Endodermal cell (in vitro differentiated cells): Measurements from ENCODE around the gene FAM50A. TPM values are rescaled to one million over a fixed set of nuclear protein-coding genes. Genes with fewer than 3 reads are reported as not detected.

ENCODE experiments used
- DNase-seq: peaks from one replicate; pipeline ENCODE4 v3.0.0-alpha.2; 2017
- H3K27ac ChIP-seq: 2 replicates; pipeline ENCODE4 v1.5.1; 2013; ENCODE audit warnings: mild to moderate bottlenecking, low read depth, low read length, moderate library complexity
- H3K27me3 ChIP-seq: 2 replicates; pipeline ENCODE4 v1.6.1; 2013; ENCODE audit warnings: mild to moderate bottlenecking, low read length, moderate library complexity; ENCODE audit not compliant: insufficient read depth, control insufficient read depth, poor library complexity, severe bottlenecking
- H3K36me3 ChIP-seq: 2 replicates; pipeline ENCODE4 v1.7.0; 2013; ENCODE audit warnings: mild to moderate bottlenecking, low read length, moderate library complexity; ENCODE audit not compliant: control insufficient read depth, insufficient read depth
- H3K4me1 ChIP-seq: one replicate; pipeline ENCODE4 v1.7.0; 2013; ENCODE audit warnings: low read length; ENCODE audit not compliant: control insufficient read depth, insufficient read depth
- H3K4me3 ChIP-seq: 2 replicates; pipeline ENCODE4 v1.5.1; 2013; ENCODE audit warnings: mild to moderate bottlenecking, low read length, moderate library complexity
- H3K9ac ChIP-seq: 2 replicates; pipeline ENCODE4 v1.6.1; 2013; ENCODE audit warnings: mild to moderate bottlenecking, low read length, moderate library complexity; ENCODE audit not compliant: poor library complexity, severe bottlenecking; ENCODE audit errors: extremely low read depth
- H3K9me3 ChIP-seq: 2 replicates; pipeline ENCODE4 v1.6.1; 2013; ENCODE audit warnings: mild to moderate bottlenecking, low read length, moderate library complexity; ENCODE audit not compliant: control insufficient read depth
- H3K27ac Mint-ChIP-seq: 2 replicates; pipeline ENCODE4 v1.8.0; 2020; ENCODE audit warnings: mixed read lengths
- H3K27me3 Mint-ChIP-seq: 2 replicates; pipeline ENCODE4 v1.8.0; 2021; ENCODE audit warnings: mild to moderate bottlenecking, mixed read lengths; ENCODE audit not compliant: insufficient read depth
- H3K36me3 Mint-ChIP-seq: 2 replicates; pipeline ENCODE4 v1.8.0; 2020; ENCODE audit warnings: low read depth, mixed read lengths
- H3K4me1 Mint-ChIP-seq: 2 replicates; pipeline ENCODE4 v1.8.0; 2020; ENCODE audit warnings: mixed read lengths
- H3K4me3 Mint-ChIP-seq: 2 replicates; pipeline ENCODE4 v1.8.0; 2020; ENCODE audit warnings: mild to moderate bottlenecking, moderate library complexity, mixed read lengths
- H3K9me3 Mint-ChIP-seq: 2 replicates; pipeline ENCODE4 v1.8.0; 2020; ENCODE audit warnings: mild to moderate bottlenecking, mixed read lengths
- WGBS, 2 experiments: methylation state at CpG; one replicate each; pipeline versions ENCODE4 v1.1.5 to v1.1.7; 2013; ENCODE audit warnings: missing lambda C conversion rate in 2 of 2, mixed read lengths in 1 of 2; ENCODE audit not compliant: insufficient coverage in 1 of 2, insufficient read length in 1 of 2; 5-methylcytosine and 5-hydroxymethylcytosine counted together
- total RNA-seq, 2 donors: library from RNA; stranded (reverse); fragmentation: NEBNext Ultra II Directional in 1 of 2; extraction: Animal tissue kit (Norgen Biotek cat#: 25700) in 1 of 2; gene quantifications; 2 replicates in 1 of 2; 3 replicates in 1 of 2; pipeline ENCODE4 v1.2.1, GENCODE V29; 2021
- TF ChIP-seq, protein P1 (sequence below): fragments of 200-600 bp; sonication (generic); conservative IDR thresholded peaks from 2 replicates; pipeline ENCODE4 v1.5.0; 2021; ENCODE audit warnings: antibody characterized with exemption, mild to moderate bottlenecking

FAM50A gene
- total RNA-seq, 2 donors from 2014 or later: 91.0 to 102 TPM

DNA sequence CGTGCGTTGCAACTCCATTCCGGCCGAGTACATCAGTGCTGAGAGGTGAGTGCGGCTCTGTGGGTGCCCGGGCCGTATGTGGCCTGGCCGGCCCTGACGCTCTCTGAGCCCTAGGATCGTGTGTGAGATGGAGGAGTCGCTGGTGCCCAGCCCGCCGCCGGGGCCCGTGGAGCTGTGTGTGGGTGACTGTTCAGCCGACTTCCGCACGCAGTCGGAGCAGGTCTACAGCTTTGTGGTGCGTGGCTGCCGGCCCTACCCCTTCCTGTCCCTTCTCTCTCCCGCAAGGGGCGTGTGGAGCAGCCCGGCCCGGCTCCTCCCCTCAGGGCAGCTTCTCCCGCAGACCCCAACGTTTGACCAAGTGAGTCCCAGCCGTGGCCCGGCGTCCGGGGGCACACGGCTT, 22.1 kb downstream of the FAM50A start:
- Mint-ChIP-seq H3K27ac (no peak overlapping the region), H3K4me1 (no peaks in the 10 kb centered on the region), H3K27me3 (no peaks in the 10 kb centered on the region), H3K4me3 (no peak overlapping the region), H3K9me3 (peaks cover 60% of the 10 kb centered on the region), H3K36me3 (peaks cover 10% of the 10 kb centered on the region)
- 95% methylated on average over 32 of the region's 32 CpGs; no CpG with 5 or more reads in 1 of the 2 experiments for WGBS, 2 experiments
- H3K27me3 ChIP-seq: no peaks in the 10 kb centered on the region
- no peak overlapping the region for H3K9ac ChIP-seq
- no peak overlapping the region for H3K4me3 ChIP-seq
- no peak overlapping the region for H3K27ac ChIP-seq
- no peaks in the 10 kb centered on the region for H3K9me3 ChIP-seq
- H3K36me3 ChIP-seq: no peaks in the 10 kb centered on the region
- DNase-seq: no peak
- H3K4me1 ChIP-seq: no peaks in the 10 kb centered on the region
- TF ChIP-seq, protein P1, sequence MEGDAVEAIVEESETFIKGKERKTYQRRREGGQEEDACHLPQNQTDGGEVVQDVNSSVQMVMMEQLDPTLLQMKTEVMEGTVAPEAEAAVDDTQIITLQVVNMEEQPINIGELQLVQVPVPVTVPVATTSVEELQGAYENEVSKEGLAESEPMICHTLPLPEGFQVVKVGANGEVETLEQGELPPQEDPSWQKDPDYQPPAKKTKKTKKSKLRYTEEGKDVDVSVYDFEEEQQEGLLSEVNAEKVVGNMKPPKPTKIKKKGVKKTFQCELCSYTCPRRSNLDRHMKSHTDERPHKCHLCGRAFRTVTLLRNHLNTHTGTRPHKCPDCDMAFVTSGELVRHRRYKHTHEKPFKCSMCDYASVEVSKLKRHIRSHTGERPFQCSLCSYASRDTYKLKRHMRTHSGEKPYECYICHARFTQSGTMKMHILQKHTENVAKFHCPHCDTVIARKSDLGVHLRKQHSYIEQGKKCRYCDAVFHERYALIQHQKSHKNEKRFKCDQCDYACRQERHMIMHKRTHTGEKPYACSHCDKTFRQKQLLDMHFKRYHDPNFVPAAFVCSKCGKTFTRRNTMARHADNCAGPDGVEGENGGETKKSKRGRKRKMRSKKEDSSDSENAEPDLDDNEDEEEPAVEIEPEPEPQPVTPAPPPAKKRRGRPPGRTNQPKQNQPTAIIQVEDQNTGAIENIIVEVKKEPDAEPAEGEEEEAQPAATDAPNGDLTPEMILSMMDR: no peak

DNA sequence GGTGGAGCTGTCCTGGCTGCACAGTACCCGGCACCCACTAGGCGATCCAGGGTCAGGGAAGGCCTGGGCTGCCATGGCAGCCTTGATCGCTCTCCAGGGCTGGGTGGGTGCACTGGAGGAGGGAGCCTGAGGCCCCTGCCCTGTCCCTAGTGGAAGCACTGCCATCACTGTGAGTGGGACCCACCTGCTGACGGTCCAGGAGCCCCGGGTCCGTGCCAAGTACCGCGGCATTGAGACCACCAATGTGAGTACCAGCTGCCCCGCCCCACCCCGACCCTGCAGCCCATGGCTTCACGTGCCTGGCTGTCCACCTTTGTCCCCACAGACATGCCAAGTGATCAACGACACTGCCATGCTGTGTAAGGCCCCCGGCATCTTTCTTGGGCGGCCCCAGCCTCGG, 23.0 kb downstream of the FAM50A start:
- H3K4me3 ChIP-seq: no peak overlapping the region
- H3K4me1 Mint-ChIP-seq: no peaks in the 10 kb centered on the region
- no peak overlapping the region for H3K27ac Mint-ChIP-seq
- no peaks in the 10 kb centered on the region for H3K9me3 ChIP-seq
- no peak overlapping the region for H3K4me3 Mint-ChIP-seq
- TF ChIP-seq, protein P1: no peak
- H3K27me3 ChIP-seq: no peaks in the 10 kb centered on the region
- 95 to 97% methylated on average over 5 to 15 of the region's 15 CpGs for WGBS, 2 experiments
- no peak for DNase-seq
- H3K9ac ChIP-seq: no peak overlapping the region
- H3K9me3 Mint-ChIP-seq: peaks cover 57% of the 10 kb centered on the region
- no peaks in the 10 kb centered on the region for H3K27me3 Mint-ChIP-seq
- no peaks in the 10 kb centered on the region for H3K36me3 ChIP-seq
- H3K27ac ChIP-seq: no peak overlapping the region
- H3K36me3 Mint-ChIP-seq: peaks cover 9% of the 10 kb centered on the region
- no peaks in the 10 kb centered on the region for H3K4me1 ChIP-seq

DNA sequence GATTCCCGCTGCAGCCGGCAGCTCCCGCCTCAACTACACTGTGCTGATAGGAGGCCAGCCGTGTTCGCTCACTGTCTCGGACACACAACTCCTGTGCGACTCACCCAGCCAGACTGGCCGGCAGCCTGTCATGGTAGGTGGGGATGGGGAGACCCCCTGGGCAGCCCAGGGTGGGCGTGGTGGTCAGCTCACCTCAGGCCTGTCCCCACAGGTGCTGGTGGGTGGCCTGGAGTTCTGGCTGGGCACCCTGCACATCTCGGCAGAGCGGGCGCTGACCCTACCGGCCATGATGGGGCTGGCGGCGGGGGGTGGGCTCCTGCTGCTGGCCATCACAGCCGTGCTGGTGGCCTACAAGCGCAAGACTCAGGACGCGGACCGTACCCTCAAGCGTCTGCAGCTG, 23.6 kb downstream of the FAM50A start:
- WGBS, 2 experiments: 97 to 100% methylated on average over 4 to 20 of the region's 21 CpGs
- TF ChIP-seq, protein P1: no peak
- Histone ChIP-seq H3K4me3 (no peak overlapping the region), H3K9me3 (no peaks in the 10 kb centered on the region), H3K9ac (no peak overlapping the region), H3K27ac (no peak overlapping the region), H3K27me3 (no peaks in the 10 kb centered on the region), H3K36me3 (no peaks in the 10 kb centered on the region), H3K4me1 (no peaks in the 10 kb centered on the region)
- Mint-ChIP-seq H3K27me3 (no peaks in the 10 kb centered on the region), H3K4me3 (no peak overlapping the region), H3K27ac (no peak overlapping the region), H3K36me3 (peaks cover 13% of the 10 kb centered on the region), H3K4me1 (no peaks in the 10 kb centered on the region), H3K9me3 (peaks cover 59% of the 10 kb centered on the region)
- DNase-seq: no peak
